Transverse colon (tissue), 4 donors: ENCODE measurements around the gene HILPDA. TPM values are rescaled to one million over a fixed set of nuclear protein-coding genes. Genes with fewer than 3 reads are reported as not detected.

Experiments
- DNase-seq: peaks from one replicate; pipeline ENCODE4 v3.0.0-alpha.2; 2019
- H3K27ac ChIP-seq, 4 donors: fragments of 200-600 bp; sonication (generic); 2 replicates each; pipeline ENCODE4 v1.5.1; 2016 to 2018; ENCODE audit warnings: inconsistent platforms in 4 of 4
- H3K27me3 ChIP-seq: fragments of 200-600 bp; sonication (generic); 2 replicates; pipeline ENCODE4 v1.5.1; 2017; ENCODE audit warnings: inconsistent platforms
- H3K36me3 ChIP-seq, 4 donors: fragments of 200-600 bp; sonication (generic); 2 replicates each; pipeline ENCODE4 v1.5.1; 2017 to 2019; ENCODE audit warnings: inconsistent platforms in 4 of 4
- H3K4me1 ChIP-seq, 4 donors: fragments of 200-600 bp; sonication (generic); 2 replicates each; pipeline ENCODE4 v1.5.1; 2017 to 2020; ENCODE audit warnings: inconsistent platforms in 4 of 4
- H3K4me3 ChIP-seq, 4 donors: fragments of 200-600 bp; sonication (generic); 1 replicate in 1 of 4; 2 replicates in 3 of 4; pipeline versions ENCODE4 v1.5.1 to v1.6.1; 2017 to 2019; ENCODE audit warnings: inconsistent platforms in 4 of 4
- H3K9me3 ChIP-seq, 2 donors: fragments of 200-600 bp; sonication (generic); 2 replicates each; pipeline ENCODE4 v1.5.1; 2017 to 2019; ENCODE audit warnings: inconsistent platforms in 2 of 2
- EP300 ChIP-seq: sonication (generic); formaldehyde crosslinking; IDR thresholded peaks from one replicate; pipeline ENCODE4 v1.6.1; 2017; ENCODE audit warnings: antibody characterized with exemption, low read depth
- POLR2A ChIP-seq: fragments of 450-650 bp; IDR thresholded peaks from one replicate; pipeline ENCODE4 v1.6.1; 2016; ENCODE audit warnings: antibody characterized with exemption, mild to moderate bottlenecking, moderate library complexity
- POLR2AphosphoS5 ChIP-seq, 3 donors: sonication (generic); formaldehyde crosslinking; IDR thresholded peaks; one replicate each; pipeline ENCODE4 v1.6.1; 2016; ENCODE audit warnings: antibody characterized with exemption in 3 of 3
- WGBS, 2 donors: methylation state at CpG; one replicate each; pipeline ENCODE4 v1.1.5; 2018; ENCODE audit warnings: low coverage in 1 of 2; 5-methylcytosine and 5-hydroxymethylcytosine counted together
- in situ Hi-C, 4 donors: fragments of 200-750 bp; cut with MboI; loops; one replicate each; pipeline versions ENCODE4 v1.15.0 to v1.15.1; 2017; ENCODE audit warnings: low sequenced_read_pairs in 3 of 4, low pct_ligation_motif_present in 1 of 4, low pct_unique_long_range_greater_than_20kb in 1 of 4
- intact Hi-C: fragments of 100-400 bp; cut with DNase I; formaldehyde crosslinking; loops from one replicate; pipeline ENCODE4 v1.15.1; 2023; ENCODE audit warnings: low total_unique reads
- total RNA-seq, 4 donors: library from RNA; depleted of rRNA; stranded (reverse); fragments of >200 nt; gene quantifications; one replicate each; pipeline ENCODE4 v1.1.0, GENCODE V29; 2016
- TF ChIP-seq, protein P1 (sequence below), 5 experiments: fragments of 200-600 bp in 3 of 5; fragments of 450-650 bp in 2 of 5; sonication (generic) in 3 of 5; IDR thresholded peaks; 1 replicate in 2 of 5; 2 replicates in 3 of 5; pipeline ENCODE4 v1.5.1; 2016 to 2017; ENCODE audit warnings: antibody characterized with exemption in 5 of 5, inconsistent platforms in 3 of 5, mild to moderate bottlenecking in 2 of 5, moderate library complexity in 1 of 5

HILPDA gene
- total RNA-seq, 4 donors from 2014 or later = 5.3 to 35.5 (median 5.9) TPM; not detected in 1

DNA sequence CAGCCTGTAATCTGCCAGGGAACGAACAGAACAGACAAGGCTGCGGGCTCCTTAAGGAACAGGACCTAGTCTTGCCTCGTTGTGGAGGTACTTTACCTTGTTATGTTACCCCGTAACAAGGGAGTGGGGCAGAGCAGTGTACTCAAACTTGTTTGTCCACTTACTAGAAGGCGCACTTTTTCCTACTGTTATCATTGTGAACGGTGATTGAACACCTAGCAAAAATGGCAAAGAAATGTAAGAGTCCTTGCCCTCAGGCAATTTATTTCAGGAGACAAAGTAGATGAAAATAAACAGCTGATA, 45.3 kb upstream of the HILPDA start:
- WGBS, 2 donors = 3% methylated on average over 6 of the region's 6 CpGs; no CpG with 5 or more reads in 1 of the 2 donors
- intact Hi-C loops = no loop called here
- Histone ChIP-seq H3K27me3 (no peaks in the 10 kb centered on the region), H3K4me1 (peaks cover 10 to 40% (median 27%) of the 10 kb centered on the region in 4 donors), H3K36me3 (no peaks in the 10 kb centered on the region), H3K4me3 (peak overlapping the region; percentile 43 to 73 (median 63)), H3K9me3 (no peaks in the 10 kb centered on the region), H3K27ac (peak overlapping the region; percentile 86 to 94 (median 90))
- TF ChIP-seq POLR2AphosphoS5 (IDR thresholded peaks at IDR 0.05) (no peak), EP300 (no peak), POLR2A (no peak)
- TF ChIP-seq, protein P1, sequence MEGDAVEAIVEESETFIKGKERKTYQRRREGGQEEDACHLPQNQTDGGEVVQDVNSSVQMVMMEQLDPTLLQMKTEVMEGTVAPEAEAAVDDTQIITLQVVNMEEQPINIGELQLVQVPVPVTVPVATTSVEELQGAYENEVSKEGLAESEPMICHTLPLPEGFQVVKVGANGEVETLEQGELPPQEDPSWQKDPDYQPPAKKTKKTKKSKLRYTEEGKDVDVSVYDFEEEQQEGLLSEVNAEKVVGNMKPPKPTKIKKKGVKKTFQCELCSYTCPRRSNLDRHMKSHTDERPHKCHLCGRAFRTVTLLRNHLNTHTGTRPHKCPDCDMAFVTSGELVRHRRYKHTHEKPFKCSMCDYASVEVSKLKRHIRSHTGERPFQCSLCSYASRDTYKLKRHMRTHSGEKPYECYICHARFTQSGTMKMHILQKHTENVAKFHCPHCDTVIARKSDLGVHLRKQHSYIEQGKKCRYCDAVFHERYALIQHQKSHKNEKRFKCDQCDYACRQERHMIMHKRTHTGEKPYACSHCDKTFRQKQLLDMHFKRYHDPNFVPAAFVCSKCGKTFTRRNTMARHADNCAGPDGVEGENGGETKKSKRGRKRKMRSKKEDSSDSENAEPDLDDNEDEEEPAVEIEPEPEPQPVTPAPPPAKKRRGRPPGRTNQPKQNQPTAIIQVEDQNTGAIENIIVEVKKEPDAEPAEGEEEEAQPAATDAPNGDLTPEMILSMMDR (IDR thresholded peaks at IDR 0.05) = no peak
- in situ Hi-C loops = no loop called here
- no peak for DNase-seq

DNA sequence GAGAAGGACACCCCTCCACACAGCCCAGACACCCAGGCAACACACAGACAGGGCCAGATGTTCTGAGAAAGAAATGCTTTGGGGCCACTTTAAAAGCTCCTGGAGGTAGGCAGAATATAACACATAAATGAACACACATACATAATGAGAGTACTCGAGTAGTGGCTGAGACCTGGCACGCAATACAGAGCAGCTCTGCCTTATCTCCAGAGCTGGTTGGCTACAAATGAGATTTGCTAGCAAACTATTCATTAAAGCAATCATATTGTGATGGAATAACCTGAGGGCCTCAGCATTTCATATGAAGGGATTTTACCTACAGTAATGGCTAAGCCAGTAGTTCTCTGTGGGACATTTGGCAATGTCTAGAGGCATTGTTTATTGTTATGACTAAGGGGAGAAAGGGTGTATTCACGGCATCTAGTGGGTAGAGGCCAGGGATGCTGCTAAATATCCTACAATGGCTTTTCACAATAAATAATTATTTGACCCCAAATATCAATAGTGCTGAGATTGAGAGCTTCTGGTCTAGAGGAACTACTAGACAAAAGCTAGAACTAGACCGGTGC, 40.4 kb upstream of the HILPDA start:
- Histone ChIP-seq H3K27ac (no peak overlapping the region), H3K9me3 (no peaks in the 10 kb centered on the region), H3K4me3 (no peak overlapping the region), H3K4me1 (peaks cover 0 to 8% (median 5%) of the 10 kb centered on the region in 4 donors), H3K27me3 (no peaks in the 10 kb centered on the region), H3K36me3 (no peaks in the 10 kb centered on the region)
- intact Hi-C loops = no loop called here
- no peak for DNase-seq
- 78 to 100% methylated on average over 1 to 4 of the region's 4 CpGs for WGBS, 2 donors
- in situ Hi-C loops = no loop called here
- TF ChIP-seq POLR2A (no peak), POLR2AphosphoS5 (IDR thresholded peaks at IDR 0.05) (no peak)

DNA sequence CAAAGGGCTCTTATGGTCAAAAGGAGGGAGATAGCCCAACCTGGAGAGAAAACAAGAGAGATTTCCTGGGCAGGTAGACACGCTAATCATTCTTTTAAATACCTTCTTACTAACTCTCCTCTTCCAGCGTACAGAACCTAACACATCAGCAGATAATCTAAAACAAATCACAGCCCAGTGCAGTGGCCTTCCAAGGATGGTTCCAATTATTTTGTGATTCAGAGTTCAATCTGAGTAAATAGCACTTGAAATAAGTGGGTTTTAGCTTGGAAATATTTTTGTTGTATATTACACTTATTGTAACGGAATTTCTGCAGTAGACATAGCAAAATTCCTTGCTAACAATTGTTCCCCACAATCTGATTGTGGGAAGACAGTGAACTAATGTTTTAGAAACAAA, 38.6 kb upstream of the HILPDA start:
- no peaks in the 10 kb centered on the region for H3K27me3 ChIP-seq
- in situ Hi-C loops = no loop called here
- H3K36me3 ChIP-seq = no peaks in the 10 kb centered on the region
- TF ChIP-seq, protein P1 (IDR thresholded peaks at IDR 0.05) = no peak
- TF ChIP-seq POLR2AphosphoS5 (IDR thresholded peaks at IDR 0.05) (no peak), POLR2A (no peak), EP300 (no peak)
- H3K27ac ChIP-seq = no peak overlapping the region
- no peak overlapping the region for H3K4me3 ChIP-seq
- 83 to 87% methylated on average over 3 of the region's 3 CpGs for WGBS, 2 donors
- no peaks in the 10 kb centered on the region for H3K9me3 ChIP-seq
- intact Hi-C loops = no loop called here
- no peaks in the 10 kb centered on the region for H3K4me1 ChIP-seq
- no peak for DNase-seq

DNA sequence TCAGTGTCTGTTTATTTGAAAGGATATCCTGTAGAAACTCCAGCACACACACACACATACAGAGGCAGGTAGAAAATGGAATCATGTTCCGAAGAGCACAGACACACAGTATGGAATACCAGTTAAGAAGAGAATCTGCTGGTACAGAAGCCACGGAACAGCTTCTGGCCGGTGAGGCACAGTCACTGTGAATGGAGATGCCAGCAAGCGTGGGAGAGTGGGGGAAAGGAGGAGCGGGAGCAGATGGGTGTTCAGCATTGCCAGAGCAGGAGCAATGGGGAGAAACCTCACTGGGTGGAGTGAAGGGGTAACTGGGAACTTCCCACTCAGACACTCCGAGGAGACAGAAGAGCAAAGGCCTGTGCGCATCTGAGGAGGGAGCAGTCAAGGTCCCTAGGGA, 36.4 kb upstream of the HILPDA start:
- in situ Hi-C loops = no loop called here
- Histone ChIP-seq H3K36me3 (no peaks in the 10 kb centered on the region), H3K4me3 (no peak overlapping the region), H3K27me3 (no peaks in the 10 kb centered on the region), H3K4me1 (no peaks in the 10 kb centered on the region), H3K9me3 (no peaks in the 10 kb centered on the region), H3K27ac (no peak overlapping the region)
- TF ChIP-seq, protein P1 (IDR thresholded peaks at IDR 0.05) = no peak
- TF ChIP-seq POLR2A (no peak), EP300 (no peak), POLR2AphosphoS5 (IDR thresholded peaks at IDR 0.05) (no peak)
- intact Hi-C loops = no loop called here
- WGBS, 2 donors = 89 to 100% methylated on average over 3 to 7 of the region's 7 CpGs
- DNase-seq = no peak

DNA sequence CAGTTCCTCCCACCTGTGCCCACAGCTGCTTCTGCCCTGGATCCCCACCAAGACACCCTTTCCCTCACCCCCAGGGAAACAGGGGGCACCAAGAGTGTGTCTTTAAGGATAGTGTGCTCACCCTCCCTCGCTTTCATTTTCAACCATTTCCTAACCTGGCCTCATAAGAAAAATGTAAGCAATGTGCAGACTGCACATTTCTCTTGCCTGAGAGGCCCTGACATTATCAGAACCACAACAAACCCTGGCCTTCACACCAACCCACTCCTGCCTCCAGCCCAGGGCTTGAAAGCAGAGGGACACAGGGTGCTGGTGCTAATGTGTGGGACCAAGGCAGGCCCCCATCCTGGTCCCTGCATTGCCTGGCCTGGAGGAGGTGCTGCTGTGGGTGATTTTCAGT, 34.9 kb upstream of the HILPDA start:
- Histone ChIP-seq H3K4me3 (no peak overlapping the region), H3K36me3 (no peaks in the 10 kb centered on the region), H3K4me1 (no peaks in the 10 kb centered on the region), H3K27ac (no peak overlapping the region), H3K27me3 (no peaks in the 10 kb centered on the region), H3K9me3 (no peaks in the 10 kb centered on the region)
- in situ Hi-C loops = no loop called here
- 87% methylated on average over 1 of the region's 1 CpG; no CpG with 5 or more reads in 1 of the 2 donors for WGBS, 2 donors
- intact Hi-C loops = no loop called here
- TF ChIP-seq POLR2AphosphoS5 (IDR thresholded peaks at IDR 0.05) = no peak
- TF ChIP-seq POLR2A = no peak
- TF ChIP-seq EP300 = no peak
- TF ChIP-seq, protein P1 (IDR thresholded peaks at IDR 0.05) = no peak
- DNase-seq = no peak
